GM19193 (cell line): ENCODE data around the gene SF3B2.

ENCODE experiments used
- POLR2A ChIP-seq: IDR thresholded peaks from 4 replicates; pipeline ENCODE4 v1.6.1; 2011; ENCODE audit not compliant: insufficient read depth, insufficient read length; ENCODE audit errors: extremely low read depth

Gene SF3B2

DNA sequence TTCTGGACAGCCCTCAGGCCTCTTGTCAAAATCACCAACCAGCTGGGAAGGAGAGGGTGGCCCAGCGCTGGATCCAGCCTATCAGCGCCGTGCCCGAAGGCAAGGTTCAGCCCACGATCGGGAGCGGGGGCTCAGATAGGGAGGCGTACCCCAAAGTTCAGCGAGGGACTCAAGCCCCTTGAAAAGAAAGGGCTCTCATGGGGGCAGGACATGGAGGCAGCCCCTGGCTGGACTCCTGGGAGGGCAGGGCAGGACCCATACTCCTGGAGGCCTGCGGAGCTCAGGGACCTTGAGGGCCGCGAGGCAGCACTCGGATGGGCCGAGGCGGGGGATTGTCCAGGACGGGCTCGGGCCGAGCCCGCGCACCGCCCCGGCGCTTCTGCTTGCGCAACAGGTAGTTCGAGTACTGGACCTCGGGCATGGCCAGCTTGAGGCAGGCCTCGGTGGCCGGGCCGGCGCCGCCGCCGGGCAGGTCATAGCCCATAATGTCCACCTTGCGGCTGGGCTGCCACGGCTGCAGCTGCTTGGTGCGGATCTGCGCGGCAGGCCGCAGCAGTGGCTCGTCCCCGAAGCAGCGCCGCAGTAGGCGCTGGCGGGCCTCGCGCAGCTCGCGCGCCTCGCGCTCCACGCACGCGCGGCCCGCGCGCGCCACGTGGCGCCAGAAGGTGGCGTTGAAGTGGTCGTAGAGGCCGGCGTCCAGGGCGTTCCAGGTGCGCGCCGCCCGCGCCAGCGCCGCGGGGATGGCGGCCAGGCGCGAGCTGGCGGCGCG, 9.8 kb upstream of the SF3B2 start:
- no peak for TF ChIP-seq POLR2A

DNA sequence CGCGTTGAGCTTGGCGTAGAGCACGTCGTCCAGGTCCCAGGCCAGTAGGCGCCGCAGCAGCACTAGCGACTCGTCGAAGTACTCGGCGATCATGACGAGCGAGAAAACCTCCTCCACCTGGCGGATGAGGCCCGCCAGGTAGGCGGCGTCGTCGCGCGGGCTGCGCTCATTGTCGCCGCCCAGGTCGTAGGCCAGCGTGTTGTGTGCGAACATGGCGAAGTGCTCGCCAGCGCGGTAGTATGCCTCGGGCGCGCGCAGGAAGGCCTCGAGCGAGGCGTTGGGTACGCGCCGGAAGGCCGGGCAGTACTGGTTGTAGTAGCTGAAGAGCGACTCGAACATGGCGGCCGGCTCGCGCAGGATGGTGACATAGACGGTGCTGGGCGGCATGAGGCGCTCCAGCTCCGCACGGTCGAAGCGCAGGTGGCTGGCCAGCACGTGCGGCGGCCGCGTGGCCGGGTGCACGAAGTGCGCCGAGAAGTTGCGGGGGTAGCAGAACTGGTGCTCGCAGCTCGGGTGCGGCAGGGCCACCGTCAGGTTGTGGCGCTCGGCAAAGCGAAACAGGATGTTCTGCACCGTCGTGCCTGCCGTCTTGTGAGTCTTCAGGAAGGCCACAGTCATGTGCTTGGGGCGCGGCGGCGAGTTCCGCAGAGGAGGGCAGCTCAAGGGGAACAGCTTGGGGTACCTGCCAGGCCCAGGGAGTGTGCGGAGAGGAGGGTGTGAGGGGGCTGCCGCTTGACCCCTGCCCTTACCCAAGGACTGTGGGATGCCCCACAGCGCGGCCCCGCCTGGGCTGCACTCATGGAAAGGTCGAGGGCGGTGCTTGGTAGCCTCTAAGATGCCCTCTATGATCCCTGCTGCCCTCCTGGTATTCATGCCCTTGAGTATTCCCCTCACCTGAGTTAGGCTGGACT, 8.9 kb upstream of the SF3B2 start:
- no peak for TF ChIP-seq POLR2A

DNA sequence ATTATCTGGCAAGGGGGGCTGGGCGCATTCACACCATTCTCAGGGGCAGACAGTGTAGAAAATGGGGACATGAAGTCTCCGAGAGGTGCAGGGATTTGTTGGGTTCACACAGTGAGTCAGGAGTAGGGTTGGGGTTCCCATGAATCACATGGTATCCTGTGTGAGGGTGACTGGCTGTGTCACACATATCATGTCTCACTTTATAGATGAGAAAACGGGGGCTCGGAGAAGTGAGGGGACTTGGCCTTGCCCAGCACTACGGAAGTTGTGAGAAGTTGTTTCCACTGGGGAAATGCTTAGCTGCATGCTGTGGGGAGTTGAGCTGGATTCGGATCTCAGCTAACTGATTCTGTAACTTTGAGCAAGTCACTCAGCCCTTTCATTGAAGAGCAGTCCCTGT, 7.4 kb upstream of the SF3B2 start:
- no peak for TF ChIP-seq POLR2A

DNA sequence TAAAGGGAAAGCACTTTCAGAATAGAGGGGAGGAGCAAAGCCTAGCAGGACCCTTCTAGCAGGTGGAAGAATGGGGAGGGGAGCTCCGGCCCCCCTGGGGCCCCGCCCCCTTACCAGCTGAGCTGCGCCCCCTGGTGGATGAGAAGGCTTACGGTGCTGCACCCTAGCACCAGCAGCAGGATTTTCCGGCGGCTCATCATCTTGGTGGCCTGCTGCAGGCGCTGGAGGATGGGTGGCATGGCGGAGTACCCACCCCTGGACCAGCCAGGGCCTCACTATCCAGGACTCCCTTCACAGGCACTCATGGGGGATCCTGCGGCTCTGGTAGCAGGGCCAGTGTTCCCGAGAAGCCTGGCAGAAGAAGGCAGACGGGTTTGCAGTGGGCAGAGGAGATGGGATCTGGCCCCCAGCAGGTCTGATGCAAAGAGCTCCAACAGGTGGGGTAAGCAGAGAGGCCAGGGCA, 7.0 kb upstream of the SF3B2 start:
- no peak for TF ChIP-seq POLR2A

DNA sequence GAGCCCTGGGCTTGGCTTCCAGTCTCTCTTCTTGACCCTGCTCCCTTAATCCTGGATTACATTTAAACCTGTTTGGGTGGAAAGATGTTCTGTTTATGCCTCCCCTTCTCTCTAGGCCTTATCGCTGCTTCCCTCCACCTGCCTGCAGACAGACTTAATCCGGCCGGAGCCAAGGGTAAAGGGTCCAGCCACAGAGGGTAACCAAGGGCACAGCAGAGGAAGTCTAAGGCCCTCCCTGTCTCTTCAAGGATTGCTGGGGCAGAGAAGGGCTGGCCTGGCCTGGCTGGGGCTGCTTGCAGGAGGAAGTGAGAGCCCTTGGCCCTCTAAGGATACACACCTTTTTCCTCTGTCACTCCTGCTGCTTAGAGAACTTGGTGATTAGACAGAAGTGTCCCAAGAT, 5.3 kb upstream of the SF3B2 start:
- no peak for TF ChIP-seq POLR2A

DNA sequence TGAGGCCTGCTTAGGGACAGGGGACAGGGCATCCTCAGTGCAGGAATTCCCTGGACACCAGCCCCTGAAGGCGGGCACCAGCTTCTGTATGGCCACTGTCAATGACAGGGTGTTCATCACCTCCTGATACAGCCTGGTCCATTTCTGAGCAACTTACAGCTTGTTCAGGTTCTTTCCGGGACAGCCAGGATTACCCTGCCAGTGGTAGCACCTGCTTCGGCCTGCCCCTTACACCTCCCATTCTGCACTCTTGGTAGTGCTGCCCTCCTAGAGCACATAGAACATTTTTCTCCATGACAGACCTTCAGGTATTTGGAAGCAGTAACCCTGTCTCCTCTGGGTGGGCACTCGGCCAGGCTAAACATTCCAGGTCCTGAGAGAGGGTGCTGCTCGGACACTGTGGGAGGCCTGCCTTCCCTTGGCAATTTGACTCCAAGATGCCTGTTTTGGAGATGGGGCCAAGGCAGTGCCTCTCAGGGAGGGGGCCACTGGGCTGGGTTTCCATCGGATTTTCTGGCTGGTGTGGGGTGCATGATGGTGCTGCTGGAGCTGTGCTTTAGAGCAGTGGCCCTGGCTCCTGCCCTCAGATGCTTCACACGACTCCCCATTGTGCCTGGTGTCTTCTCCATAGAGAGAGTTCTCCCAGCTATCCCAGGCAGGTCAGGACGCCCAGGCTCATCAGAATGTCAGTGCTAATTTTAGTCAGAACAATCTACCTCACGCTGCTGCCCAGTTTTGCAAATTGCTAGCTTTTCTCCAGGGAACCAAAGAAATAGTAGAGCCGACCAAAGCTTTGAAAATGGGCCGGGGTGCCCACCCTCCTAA, 4.4 kb upstream of the SF3B2 start:
- no peak for TF ChIP-seq POLR2A

DNA sequence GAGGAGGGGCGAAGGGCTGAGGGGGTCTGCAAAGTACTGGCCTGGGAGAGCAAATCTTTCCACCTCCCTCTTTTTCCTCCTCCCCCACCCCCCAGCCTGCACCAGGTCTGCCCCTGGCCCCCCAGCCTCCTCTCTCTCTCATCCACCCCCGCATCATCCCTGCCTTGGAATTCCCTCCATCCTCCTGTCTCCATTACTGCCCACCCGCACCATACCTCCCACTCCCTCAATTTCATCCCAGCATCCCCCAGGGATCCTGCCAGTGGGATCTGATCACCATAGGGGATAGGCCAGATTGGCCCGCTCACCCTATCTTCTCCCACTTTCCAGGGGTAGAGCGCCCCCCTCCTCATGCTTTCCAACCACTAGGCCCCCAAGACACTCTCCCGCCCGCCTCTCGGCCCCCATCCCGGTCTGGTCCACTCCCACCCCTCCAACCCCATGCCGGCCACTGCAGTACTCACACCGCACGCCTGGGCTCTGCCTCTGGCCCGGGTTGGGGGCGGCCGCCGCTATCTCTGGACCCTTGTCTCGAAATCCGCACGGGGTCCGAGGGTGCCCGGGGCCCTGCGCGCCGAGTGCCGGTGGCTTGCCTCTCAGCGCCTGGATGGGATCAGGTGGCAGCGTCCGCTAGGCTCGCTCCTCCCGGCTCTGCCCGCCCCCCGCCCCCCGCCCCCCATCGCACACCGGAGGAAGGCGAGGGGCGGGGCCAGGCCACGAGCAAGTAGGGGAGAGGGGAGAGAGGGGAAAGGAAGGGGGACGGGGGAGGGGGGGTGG, 3.4 kb upstream of the SF3B2 start, which contains the start of gene GAL3ST3:
Gene GAL3ST3 (minus strand): TSS at position 615 of the 777 bp plus-strand sequence. CDS start 3,746 bp downstream, outside the sequence.
- TF ChIP-seq POLR2A, result no peak

DNA sequence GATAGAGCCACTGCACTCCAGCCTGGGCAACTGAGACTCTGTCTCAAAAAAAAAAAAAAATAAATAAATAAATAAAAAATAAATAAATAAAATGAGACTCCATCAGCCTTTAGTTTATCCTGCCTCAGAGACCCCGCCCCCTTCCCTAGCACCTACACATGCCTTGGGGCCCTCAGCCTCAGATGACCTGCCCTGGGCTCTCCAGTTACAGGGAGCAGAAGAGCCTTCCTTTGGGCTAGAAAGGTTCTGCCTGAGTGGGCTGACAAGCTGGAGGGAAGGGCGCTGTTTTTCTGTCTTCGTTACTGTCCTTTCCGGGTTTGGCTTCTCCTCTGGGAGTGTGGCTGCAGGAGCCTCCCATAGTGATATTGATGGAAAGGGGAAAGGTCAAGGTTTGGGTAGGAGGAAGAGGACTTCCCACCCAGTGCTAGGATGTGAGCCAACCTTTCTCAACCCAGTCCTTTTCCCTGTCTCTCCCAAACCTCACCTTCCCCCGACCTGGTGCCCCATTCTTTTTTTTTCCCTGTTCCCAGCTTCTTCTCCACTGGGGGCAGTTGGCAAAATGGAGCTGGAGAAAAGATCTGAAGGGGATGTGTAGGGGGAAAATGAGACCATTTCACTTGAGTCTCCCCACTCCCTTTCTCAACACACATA, 1.5 kb upstream of the SF3B2 start:
- no peak for TF ChIP-seq POLR2A

DNA sequence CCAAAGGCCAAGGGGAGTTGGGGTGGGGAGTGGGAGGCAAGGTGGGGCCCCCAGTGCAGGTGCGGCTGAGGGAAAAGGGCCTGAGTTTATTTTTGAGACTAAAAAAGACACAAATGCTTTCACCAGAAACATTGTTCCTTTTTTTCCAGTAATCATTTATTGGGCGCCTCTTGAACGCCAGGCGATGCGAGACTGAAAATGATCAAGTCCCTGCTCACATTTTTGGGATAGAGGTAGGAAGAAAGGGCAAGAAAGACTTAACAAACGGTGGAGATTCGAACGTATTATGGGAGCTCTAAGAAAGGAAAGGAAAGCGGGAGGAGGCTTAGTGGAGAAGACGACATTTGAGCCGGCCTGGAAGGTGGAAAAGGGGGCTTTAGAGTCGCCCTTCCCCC, 796 bp upstream of the SF3B2 start:
- no peak for TF ChIP-seq POLR2A

DNA sequence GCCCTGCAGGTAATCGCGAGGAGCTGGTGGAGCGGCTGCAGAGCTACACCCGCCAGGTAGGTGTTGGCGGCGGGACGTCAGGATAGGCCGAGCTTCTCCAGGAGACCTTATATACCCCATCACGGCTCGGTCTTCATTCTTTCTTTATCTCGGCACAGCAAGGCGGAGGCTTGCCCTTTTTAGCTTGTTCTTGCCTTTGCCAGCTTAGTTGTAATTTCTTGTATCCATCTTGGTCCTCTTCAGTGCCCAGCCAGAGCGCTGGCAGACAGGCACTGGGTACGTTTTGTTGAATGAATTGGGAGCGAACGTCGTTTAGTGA, 459 bp downstream of the SF3B2 start:
- TF ChIP-seq POLR2A, result no peak

DNA sequence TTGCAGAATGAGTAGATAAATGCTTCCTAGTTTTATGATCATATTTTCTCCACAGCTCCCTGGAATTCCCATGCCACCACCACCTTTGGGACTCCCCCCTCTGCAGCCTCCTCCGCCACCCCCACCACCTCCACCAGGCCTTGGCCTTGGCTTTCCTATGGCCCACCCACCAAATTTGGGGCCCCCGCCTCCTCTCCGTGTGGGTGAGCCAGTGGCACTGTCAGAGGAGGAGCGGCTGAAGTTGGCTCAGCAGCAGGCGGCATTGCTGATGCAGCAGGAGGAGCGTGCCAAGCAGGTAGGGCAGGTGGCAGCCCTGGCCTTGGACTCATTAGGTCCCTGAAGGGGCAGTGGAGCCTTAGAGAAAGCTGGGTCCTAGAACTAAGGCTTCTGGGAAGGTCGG, 2.9 kb downstream of the SF3B2 start:
- no peak for TF ChIP-seq POLR2A

DNA sequence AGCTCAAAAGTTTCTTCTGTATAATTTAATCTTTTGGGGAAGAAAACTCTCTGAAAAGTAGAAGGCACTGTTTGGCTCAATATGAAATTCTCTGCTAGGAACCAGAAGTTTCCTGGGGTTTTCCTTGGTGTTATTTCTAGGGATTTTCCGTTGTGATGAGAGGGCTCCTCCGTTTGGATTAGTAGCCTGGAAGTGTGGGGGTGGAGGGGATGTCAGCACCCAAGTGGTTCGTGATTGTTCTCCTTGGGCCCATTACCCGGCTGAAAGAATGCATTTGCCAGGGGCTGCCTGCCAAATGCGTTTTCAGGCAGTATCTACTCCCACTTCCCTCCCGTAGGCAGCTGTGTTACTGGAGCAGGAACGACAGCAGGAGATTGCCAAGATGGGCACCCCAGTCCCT, 4.3 kb downstream of the SF3B2 start:
- no peak for TF ChIP-seq POLR2A

DNA sequence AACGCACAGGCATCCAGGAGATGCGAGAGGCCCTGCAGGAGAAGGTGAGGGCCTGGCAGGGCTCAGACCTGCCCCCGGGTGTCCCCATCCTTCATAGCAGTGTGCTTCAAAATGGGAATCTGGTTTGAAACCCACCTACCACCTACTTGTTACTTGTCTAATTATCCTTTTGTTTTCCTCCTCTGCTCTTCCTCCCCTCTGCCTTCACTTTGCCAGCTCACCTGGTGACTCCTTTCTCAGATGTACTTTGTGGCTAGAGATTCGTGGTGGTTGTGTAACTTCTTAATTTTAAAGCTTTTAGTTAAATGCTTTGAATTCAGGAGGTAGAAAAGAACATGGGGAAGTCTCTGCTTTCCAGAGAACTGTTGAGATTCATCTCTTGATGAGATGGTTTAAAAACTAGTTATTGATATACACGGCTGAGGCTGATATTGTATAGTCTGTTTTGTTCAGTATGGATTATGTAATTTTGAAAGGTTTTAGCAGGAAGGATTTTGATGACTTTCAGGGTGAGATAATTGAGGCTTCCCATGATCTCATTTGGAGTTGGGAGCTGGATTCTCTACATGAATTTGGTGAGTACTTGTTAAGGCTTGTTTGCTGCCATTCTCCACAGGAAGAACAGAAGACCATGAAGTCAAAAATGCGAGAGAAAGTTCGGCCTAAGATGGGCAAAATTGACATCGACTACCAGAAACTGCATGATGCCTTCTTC, 8.0 kb downstream of the SF3B2 start:
- TF ChIP-seq POLR2A, result no peak
